Testis (tissue), 3 donors: Measurements from ENCODE around the gene PRKCA. TPM values are rescaled to one million over a fixed set of nuclear protein-coding genes. Genes with fewer than 3 reads are reported as not detected.

ENCODE experiments used
- DNase-seq: peaks from one replicate; pipeline ENCODE4 v3.0.0-alpha.2; 2019
- H3K27ac ChIP-seq, 2 donors: fragments of 200-600 bp; sonication (generic); one replicate each; pipeline ENCODE4 v1.5.1; 2019
- H3K27me3 ChIP-seq: fragments of 200-600 bp; sonication (generic); one replicate; pipeline ENCODE4 v1.5.1; 2019
- H3K36me3 ChIP-seq: fragments of 200-600 bp; sonication (generic); one replicate; pipeline ENCODE4 v1.5.1; 2017; ENCODE audit warnings: low read depth; ENCODE audit errors: missing control alignments
- H3K4me1 ChIP-seq: fragments of 200-600 bp; sonication (generic); one replicate; pipeline ENCODE4 v1.5.1; 2019
- H3K4me3 ChIP-seq, 2 donors: fragments of 200-600 bp; sonication (generic); one replicate each; pipeline ENCODE4 v1.5.1; 2017 to 2019
- H3K9me3 ChIP-seq: fragments of 200-600 bp; sonication (generic); one replicate; pipeline ENCODE4 v1.5.1; 2017
- POLR2A ChIP-seq: fragments of 450-650 bp; IDR thresholded peaks from one replicate; pipeline ENCODE4 v1.6.1; 2017; ENCODE audit warnings: antibody characterized with exemption, mild to moderate bottlenecking, moderate library complexity
- WGBS, 2 donors: methylation state at CpG; one replicate each; pipeline ENCODE4 v1.1.5; 2018; 5-methylcytosine and 5-hydroxymethylcytosine counted together
- intact Hi-C: fragments of 100-400 bp; cut with DNase I; formaldehyde crosslinking; loops from one replicate; pipeline ENCODE4 v1.15.1; 2023; ENCODE audit warnings: low total_unique reads
- polyA plus RNA-seq: library from polyadenylated mRNA; stranded (reverse); fragments of 350-450 nt; fragmentation: Illumina TruSeq; extraction: RNeasy Lipid Tissue Mini Kit (QIAGEN cat#74804); gene quantifications from one replicate; pipeline ENCODE4 v1.2.3, GENCODE V29; 2014; ENCODE audit warnings: low read depth, low replicate concordance; ENCODE audit not compliant: insufficient read depth
- total RNA-seq, 2 donors: library from RNA; depleted of rRNA; stranded (reverse); fragments of >200 nt; gene quantifications; one replicate each; pipeline ENCODE4 v1.2.3, GENCODE V29; 2016
- TF ChIP-seq, protein P1 (sequence below), 3 experiments: fragments of 450-650 bp in 2 of 3; fragments of 200-600 bp in 1 of 3; sonication (generic) in 1 of 3; IDR thresholded peaks; one replicate each; pipeline ENCODE4 v1.5.1; 2016 to 2019; ENCODE audit warnings: antibody characterized with exemption in 3 of 3, mild to moderate bottlenecking in 2 of 3, moderate library complexity in 1 of 3

PRKCA gene
- total and polyA plus RNA-seq, 3 donors from 2014 or later, result 6.8 to 22.9 (median 15.4) TPM

DNA sequence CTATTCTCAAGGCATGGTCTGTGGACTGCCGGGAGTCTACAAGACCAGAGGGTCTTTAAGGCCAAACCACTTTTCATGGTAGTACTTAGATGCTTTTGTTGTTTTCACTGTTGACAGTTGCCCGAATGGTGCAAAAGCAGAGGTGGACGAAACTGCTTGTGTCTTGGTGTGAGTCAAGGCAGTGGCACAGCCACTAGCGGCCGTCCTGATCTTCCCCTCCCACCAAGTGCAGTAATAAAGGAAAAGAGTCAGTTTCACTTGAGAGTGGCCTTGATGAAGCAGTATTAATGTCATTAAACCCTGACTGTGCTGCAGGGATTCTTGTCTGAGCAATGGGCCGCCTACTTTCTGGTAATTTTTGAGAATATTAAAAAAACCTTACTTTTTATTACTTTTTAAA, 109.1 kb downstream of the PRKCA start:
- H3K9me3 ChIP-seq, result no peaks in the 10 kb centered on the region
- no peak for TF ChIP-seq POLR2A
- TF ChIP-seq, protein P1, sequence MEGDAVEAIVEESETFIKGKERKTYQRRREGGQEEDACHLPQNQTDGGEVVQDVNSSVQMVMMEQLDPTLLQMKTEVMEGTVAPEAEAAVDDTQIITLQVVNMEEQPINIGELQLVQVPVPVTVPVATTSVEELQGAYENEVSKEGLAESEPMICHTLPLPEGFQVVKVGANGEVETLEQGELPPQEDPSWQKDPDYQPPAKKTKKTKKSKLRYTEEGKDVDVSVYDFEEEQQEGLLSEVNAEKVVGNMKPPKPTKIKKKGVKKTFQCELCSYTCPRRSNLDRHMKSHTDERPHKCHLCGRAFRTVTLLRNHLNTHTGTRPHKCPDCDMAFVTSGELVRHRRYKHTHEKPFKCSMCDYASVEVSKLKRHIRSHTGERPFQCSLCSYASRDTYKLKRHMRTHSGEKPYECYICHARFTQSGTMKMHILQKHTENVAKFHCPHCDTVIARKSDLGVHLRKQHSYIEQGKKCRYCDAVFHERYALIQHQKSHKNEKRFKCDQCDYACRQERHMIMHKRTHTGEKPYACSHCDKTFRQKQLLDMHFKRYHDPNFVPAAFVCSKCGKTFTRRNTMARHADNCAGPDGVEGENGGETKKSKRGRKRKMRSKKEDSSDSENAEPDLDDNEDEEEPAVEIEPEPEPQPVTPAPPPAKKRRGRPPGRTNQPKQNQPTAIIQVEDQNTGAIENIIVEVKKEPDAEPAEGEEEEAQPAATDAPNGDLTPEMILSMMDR (IDR thresholded peaks at IDR 0.05), result no peak
- no peak overlapping the region for H3K27ac ChIP-seq
- no peak overlapping the region for H3K4me3 ChIP-seq
- no peaks in the 10 kb centered on the region for H3K36me3 ChIP-seq
- no peaks in the 10 kb centered on the region for H3K4me1 ChIP-seq
- intact Hi-C loops, result no loop called here
- WGBS, 2 donors, result 73 to 79% methylated on average over 6 of the region's 6 CpGs
- no peak for DNase-seq
- no peaks in the 10 kb centered on the region for H3K27me3 ChIP-seq

GRCh38 chr17:66412857-66413558, 110.6 kb downstream of the PRKCA start:
- no peaks in the 10 kb centered on the region for H3K4me1 ChIP-seq
- intact Hi-C loops, result no loop called here
- no peak for TF ChIP-seq POLR2A
- TF ChIP-seq, protein P1 (IDR thresholded peaks at IDR 0.05), result no peak
- no peak for DNase-seq
- no peak overlapping the region for H3K27ac ChIP-seq
- WGBS, 2 donors, result 88 to 91% methylated on average over 8 of the region's 8 CpGs
- H3K4me3 ChIP-seq, result no peak overlapping the region
- H3K36me3 ChIP-seq, result no peaks in the 10 kb centered on the region
- H3K27me3 ChIP-seq, result no peaks in the 10 kb centered on the region
- H3K9me3 ChIP-seq, result no peaks in the 10 kb centered on the region

GRCh38 chr17:66413559-66414520, 111.4 kb downstream of the PRKCA start:
- Histone ChIP-seq H3K27ac (no peak overlapping the region), H3K27me3 (no peaks in the 10 kb centered on the region), H3K9me3 (no peaks in the 10 kb centered on the region), H3K4me3 (no peak overlapping the region), H3K4me1 (no peaks in the 10 kb centered on the region), H3K36me3 (no peaks in the 10 kb centered on the region)
- no peak for DNase-seq
- WGBS, 2 donors, result 77 to 82% methylated on average over 12 to 13 of the region's 13 CpGs
- no peak for TF ChIP-seq POLR2A
- TF ChIP-seq, protein P1 (IDR thresholded peaks at IDR 0.05), result no peak
- intact Hi-C loops, result no loop called here

GRCh38 chr17:66414561-66415175, 112.3 kb downstream of the PRKCA start:
- no peak for TF ChIP-seq POLR2A
- TF ChIP-seq, protein P1 (IDR thresholded peaks at IDR 0.05), result no peak
- 82 to 88% methylated on average over 4 of the region's 4 CpGs for WGBS, 2 donors
- no peaks in the 10 kb centered on the region for H3K27me3 ChIP-seq
- no peak overlapping the region for H3K4me3 ChIP-seq
- H3K4me1 ChIP-seq, result no peaks in the 10 kb centered on the region
- intact Hi-C loops, result no loop called here
- no peaks in the 10 kb centered on the region for H3K36me3 ChIP-seq
- H3K9me3 ChIP-seq, result no peaks in the 10 kb centered on the region
- no peak overlapping the region for H3K27ac ChIP-seq
- DNase-seq, result no peak
